ENCODE results near the gene SDK1.

DNA sequence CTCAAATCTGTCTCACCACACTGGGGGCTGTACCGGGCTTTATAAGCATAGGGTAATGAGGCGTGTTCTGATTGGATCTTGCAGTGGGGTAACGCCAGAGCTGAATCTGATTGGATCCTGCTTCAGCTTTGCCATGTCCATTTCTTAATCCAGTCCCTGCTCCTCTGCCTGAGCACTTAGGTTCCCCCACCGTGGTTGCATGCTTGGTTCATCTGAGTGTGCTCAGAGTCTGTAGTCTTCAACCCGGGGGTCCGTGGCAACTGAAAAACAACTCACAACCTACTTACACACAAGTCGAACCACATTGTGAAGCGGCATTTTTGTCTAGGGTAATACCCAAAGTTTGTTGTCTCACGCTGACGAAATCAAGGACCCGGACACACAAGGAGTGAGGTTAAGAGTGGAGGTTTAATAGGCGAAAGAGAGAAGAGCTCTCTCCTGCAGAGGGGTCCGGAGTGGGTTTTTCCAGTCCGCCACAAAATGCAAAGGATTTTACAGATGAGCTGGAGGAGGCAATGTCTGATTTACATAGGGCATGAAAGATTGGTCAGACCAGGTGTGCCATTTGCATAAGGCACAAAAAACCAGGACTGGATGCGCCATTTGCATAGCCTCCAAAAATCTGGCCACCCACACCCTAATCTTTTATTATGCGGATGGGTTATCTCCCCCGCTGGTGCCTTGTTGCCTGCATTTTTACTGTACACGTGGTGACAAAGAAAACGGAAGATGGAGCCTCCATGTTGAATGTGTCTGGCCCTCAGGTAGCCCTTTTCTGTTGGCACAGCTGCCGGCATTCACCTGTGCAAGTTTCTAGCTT is 739.3 kb downstream of the SDK1 start:
- TF ChIP-seq, protein P1, sequence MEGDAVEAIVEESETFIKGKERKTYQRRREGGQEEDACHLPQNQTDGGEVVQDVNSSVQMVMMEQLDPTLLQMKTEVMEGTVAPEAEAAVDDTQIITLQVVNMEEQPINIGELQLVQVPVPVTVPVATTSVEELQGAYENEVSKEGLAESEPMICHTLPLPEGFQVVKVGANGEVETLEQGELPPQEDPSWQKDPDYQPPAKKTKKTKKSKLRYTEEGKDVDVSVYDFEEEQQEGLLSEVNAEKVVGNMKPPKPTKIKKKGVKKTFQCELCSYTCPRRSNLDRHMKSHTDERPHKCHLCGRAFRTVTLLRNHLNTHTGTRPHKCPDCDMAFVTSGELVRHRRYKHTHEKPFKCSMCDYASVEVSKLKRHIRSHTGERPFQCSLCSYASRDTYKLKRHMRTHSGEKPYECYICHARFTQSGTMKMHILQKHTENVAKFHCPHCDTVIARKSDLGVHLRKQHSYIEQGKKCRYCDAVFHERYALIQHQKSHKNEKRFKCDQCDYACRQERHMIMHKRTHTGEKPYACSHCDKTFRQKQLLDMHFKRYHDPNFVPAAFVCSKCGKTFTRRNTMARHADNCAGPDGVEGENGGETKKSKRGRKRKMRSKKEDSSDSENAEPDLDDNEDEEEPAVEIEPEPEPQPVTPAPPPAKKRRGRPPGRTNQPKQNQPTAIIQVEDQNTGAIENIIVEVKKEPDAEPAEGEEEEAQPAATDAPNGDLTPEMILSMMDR (IDR thresholded peaks at IDR 0.05; ENCODE audit: low read depth, low read length, missing input control), result no peak
- TF ChIP-seq GABPA (IDR thresholded peaks at IDR 0.05 in 1 of 2, conservative IDR thresholded peaks at IDR 0.05 in 1 of 2), result no peak
- TF ChIP-seq JUND (IDR thresholded peaks at IDR 0.05), result no peak
- no peak for TF ChIP-seq RAD21 (IDR thresholded peaks at IDR 0.05)
- no peak for TF ChIP-seq EGR1 (IDR thresholded peaks at IDR 0.05; ENCODE audit: low read depth in 2 of 2)
- no peak for TF ChIP-seq TAF1 (conservative IDR thresholded peaks at IDR 0.05)
- TF ChIP-seq RXRA (IDR thresholded peaks at IDR 0.05), result no peak
- TF ChIP-seq, protein P2, sequence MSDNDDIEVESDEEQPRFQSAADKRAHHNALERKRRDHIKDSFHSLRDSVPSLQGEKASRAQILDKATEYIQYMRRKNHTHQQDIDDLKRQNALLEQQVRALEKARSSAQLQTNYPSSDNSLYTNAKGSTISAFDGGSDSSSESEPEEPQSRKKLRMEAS (IDR thresholded peaks at IDR 0.05), result no peak
- TF ChIP-seq ZBTB33 (IDR thresholded peaks at IDR 0.05), result no peak
- TF ChIP-seq, protein P3, sequence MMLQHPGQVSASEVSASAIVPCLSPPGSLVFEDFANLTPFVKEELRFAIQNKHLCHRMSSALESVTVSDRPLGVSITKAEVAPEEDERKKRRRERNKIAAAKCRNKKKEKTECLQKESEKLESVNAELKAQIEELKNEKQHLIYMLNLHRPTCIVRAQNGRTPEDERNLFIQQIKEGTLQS (IDR thresholded peaks at IDR 0.05), result no peak
- TF ChIP-seq YY1 (IDR thresholded peaks at IDR 0.05), result no peak
- TF ChIP-seq HNF4A (conservative IDR thresholded peaks at IDR 0.05), result no peak
- no peak for TF ChIP-seq SP1 (IDR thresholded peaks at IDR 0.05)
- TF ChIP-seq FOXA1 (IDR thresholded peaks at IDR 0.05), result no peak

All from liver (tissue), 3 donors.